Keratinocyte (primary cell): ENCODE measurements around the gene KRT79.

ENCODE experiments used
- CTCF ChIP-seq, 3 experiments: IDR thresholded peaks in 1 of 3; conservative IDR thresholded peaks in 1 of 3; optimal IDR thresholded peaks in 1 of 3; 2 replicates in 2 of 3; 3 replicates in 1 of 3; pipeline versions ENCODE3 to v1.5.1; 2011; ENCODE audit warnings: low read length in 3 of 3, mild to moderate bottlenecking in 3 of 3, moderate library complexity in 2 of 3, control low read depth in 1 of 3, inconsistent platforms in 1 of 3; ENCODE audit not compliant: insufficient read depth in 2 of 3; ENCODE audit errors: extremely low read depth in 1 of 3
- EZH2 ChIP-seq: IDR thresholded peaks from one replicate; pipeline ENCODE4 v1.6.1; 2012; ENCODE audit warnings: inconsistent platforms, mild to moderate bottlenecking, low read length, moderate library complexity

DNA sequence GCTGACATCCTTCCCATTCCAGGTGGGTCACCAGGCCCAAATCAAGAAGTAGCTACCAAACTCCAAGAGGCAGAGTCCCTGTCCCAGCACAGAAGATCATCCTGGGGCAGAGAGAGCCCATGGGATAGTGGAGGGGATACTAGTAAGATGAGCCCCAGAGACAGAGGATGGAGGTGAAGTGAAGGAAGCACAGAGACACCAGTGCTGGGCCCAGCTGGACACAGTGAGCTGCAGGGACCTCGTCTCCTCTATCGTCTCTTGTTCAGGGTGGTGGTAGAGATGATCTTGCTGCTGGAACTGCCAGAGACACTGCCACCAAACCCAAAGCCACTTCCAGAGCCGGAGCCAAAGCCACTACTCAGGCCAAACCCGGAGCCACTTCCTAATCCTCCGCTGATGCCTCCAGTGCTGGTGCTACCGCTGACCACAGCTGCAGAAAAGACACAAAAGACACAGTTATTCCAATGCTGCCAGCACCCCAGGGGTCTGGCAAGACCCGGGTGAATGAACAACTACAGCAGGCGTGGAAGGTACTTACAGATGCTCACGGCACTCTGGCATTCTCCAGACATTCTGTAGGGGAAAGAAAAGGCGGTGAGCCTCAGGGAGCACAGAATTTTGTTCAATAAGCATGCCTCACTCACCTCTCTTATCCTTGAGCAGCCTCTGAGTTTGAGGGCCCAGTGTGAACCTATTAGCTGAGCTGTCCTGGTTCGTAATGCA, 27.1 kb downstream of the KRT79 start:
- TF ChIP-seq CTCF (optimal IDR thresholded peaks at IDR 0.05 in 1 of 3, IDR thresholded peaks at IDR 0.05 in 1 of 3, conservative IDR thresholded peaks at IDR 0.05 in 1 of 3; ENCODE audit: extremely low read depth in 1 of 3, insufficient read depth in 2 of 3, low read length in 3 of 3) (no peak), EZH2 (no peak)
